GM23338 (cell line): ENCODE data around the gene GRIK1. TPM values are rescaled to one million over a fixed set of nuclear protein-coding genes. Genes with fewer than 3 reads are reported as not detected.

Experiments used
- ATAC-seq: fragments of 200-7000 bp; cut with Tn5 transposase; 3 replicates; pipeline ENCODE4 v1.9.1; 2020
- DNase-seq: peaks from one replicate; pipeline ENCODE4 v3.0.0-alpha.2; 2015; ENCODE audit warnings: low spot score
- H2AFZ ChIP-seq: fragments of 200-600 bp; sonication (generic); 2 replicates; pipeline ENCODE4 v1.8.0; 2016; ENCODE audit warnings: antibody characterized with exemption, mild to moderate bottlenecking, moderate library complexity
- H3F3A ChIP-seq: fragments of 200-600 bp; sonication (generic); replicated peaks from 2 replicates; pipeline ENCODE4 v1.8.0; 2017; ENCODE audit warnings: antibody characterized with exemption, mixed run types, low read depth
- H3K27ac ChIP-seq: fragments of 200-600 bp; sonication (generic); 2 replicates; pipeline ENCODE4 v1.6.1; 2016; ENCODE audit warnings: low read depth
- H3K27me3 ChIP-seq: fragments of 200-600 bp; sonication (generic); 2 replicates; pipeline ENCODE4 v1.8.0; 2016; ENCODE audit warnings: mild to moderate bottlenecking, mixed run types, moderate library complexity; ENCODE audit not compliant: insufficient read depth
- H3K36me3 ChIP-seq: fragments of 200-600 bp; sonication (generic); 2 replicates; pipeline ENCODE4 v1.8.0; 2016; ENCODE audit warnings: mild to moderate bottlenecking; ENCODE audit not compliant: insufficient read depth
- H3K4me1 ChIP-seq: fragments of 200-600 bp; sonication (generic); 2 replicates; pipeline ENCODE4 v1.8.0; 2016; ENCODE audit warnings: mild to moderate bottlenecking, moderate library complexity; ENCODE audit not compliant: insufficient read depth
- H3K4me2 ChIP-seq: fragments of 200-600 bp; sonication (generic); 2 replicates; pipeline ENCODE4 v1.7.1; 2017; ENCODE audit warnings: mixed run types
- H3K4me3 ChIP-seq: fragments of 200-600 bp; sonication (generic); 2 replicates; pipeline ENCODE4 v1.6.1; 2016; ENCODE audit warnings: mixed run types
- H3K79me2 ChIP-seq: fragments of 200-600 bp; sonication (generic); replicated peaks from 2 replicates; pipeline ENCODE4 v1.8.0; 2017; ENCODE audit warnings: mild to moderate bottlenecking; ENCODE audit not compliant: insufficient read depth
- H3K9me2 ChIP-seq: fragments of 200-600 bp; sonication (generic); 2 replicates; pipeline ENCODE4 v1.8.0; 2017; ENCODE audit not compliant: insufficient read depth
- H4K20me1 ChIP-seq: fragments of 200-600 bp; sonication (generic); replicated peaks from 2 replicates; pipeline ENCODE4 v1.8.0; 2017; ENCODE audit warnings: mild to moderate bottlenecking; ENCODE audit not compliant: insufficient read depth
- H3K27ac Mint-ChIP-seq: 2 replicates; pipeline ENCODE4 v1.8.0; 2020; ENCODE audit warnings: inconsistent platforms, mild to moderate bottlenecking, moderate library complexity, mixed read lengths
- H3K27me3 Mint-ChIP-seq: 3 replicates; pipeline ENCODE4 v1.8.0; 2022; ENCODE audit warnings: low read depth, mild to moderate bottlenecking, moderate library complexity, mixed read lengths, inconsistent platforms; ENCODE audit not compliant: insufficient read depth, poor library complexity
- H3K36me3 Mint-ChIP-seq: 3 replicates; pipeline ENCODE4 v1.8.0; 2021; ENCODE audit warnings: low read depth, mild to moderate bottlenecking, inconsistent platforms, moderate library complexity, mixed read lengths
- H3K4me1 Mint-ChIP-seq: 3 replicates; pipeline ENCODE4 v1.8.0; 2020; ENCODE audit warnings: mild to moderate bottlenecking, inconsistent platforms, mixed read lengths
- H3K4me3 Mint-ChIP-seq: 3 replicates; pipeline ENCODE4 v1.8.0; 2021; ENCODE audit warnings: moderate library complexity, mild to moderate bottlenecking, inconsistent platforms, mixed read lengths
- H3K9me3 Mint-ChIP-seq: 3 replicates; pipeline ENCODE4 v1.8.0; 2020; ENCODE audit warnings: moderate library complexity, mild to moderate bottlenecking, inconsistent platforms, mixed read lengths
- CTCF ChIP-seq, 2 experiments: fragments of 200-600 bp in 1 of 2; sonication (generic) in 1 of 2; conservative IDR thresholded peaks; 2 replicates each; pipeline versions ENCODE4 v1.5.1 to v1.6.1; 2016 to 2017; ENCODE audit warnings: antibody characterized with exemption in 2 of 2, low read depth in 2 of 2, mild to moderate bottlenecking in 2 of 2, moderate library complexity in 1 of 2
- JUNB ChIP-seq: IDR thresholded peaks from one replicate; pipeline ENCODE4 v1.6.1; 2016; ENCODE audit warnings: antibody characterized with exemption; ENCODE audit not compliant: unreplicated experiment
- POLR2AphosphoS5 ChIP-seq: IDR thresholded peaks from 2 replicates; pipeline ENCODE4 v1.6.1; 2016; ENCODE audit warnings: antibody characterized with exemption, low read depth
- REST ChIP-seq: IDR thresholded peaks from one replicate; pipeline ENCODE4 v1.6.1; 2018; ENCODE audit warnings: antibody characterized with exemption; ENCODE audit not compliant: unreplicated experiment
- STAT1 ChIP-seq: IDR thresholded peaks from one replicate; pipeline ENCODE4 v1.6.1; 2016; ENCODE audit warnings: antibody characterized with exemption; ENCODE audit not compliant: unreplicated experiment
- ZNF114 ChIP-seq: fragments of 250-450 bp; sonication (Bioruptor Pico); IDR thresholded peaks from 2 replicates; pipeline ENCODE4 v1.5.0; 2020; ENCODE audit warnings: mild to moderate bottlenecking, moderate library complexity
- ZNF331 ChIP-seq: fragments of 250-450 bp; sonication (Bioruptor Pico); IDR thresholded peaks from 2 replicates; pipeline ENCODE4 v1.5.0; 2020; ENCODE audit warnings: low read depth, mild to moderate bottlenecking, moderate library complexity
- polyA plus RNA-seq: library from polyadenylated mRNA; unstranded; fragments of >200 nt; fragmentation: Nextera tagmentation; extraction: Ambion mirVana; gene quantifications from 2 replicates; pipeline ENCODE4 v1.2.1, GENCODE V29; 2016
- total RNA-seq: library from RNA; depleted of rRNA; stranded (reverse); fragments of >200 nt; shearing (Covaris generic); gene quantifications from 2 replicates; pipeline ENCODE4 v1.2.3, GENCODE V29; 2014

Gene GRIK1
- total and polyA plus RNA-seq, 2 experiments from 2014 or later = 0.18 to 0.42 TPM

GRCh38 chr21:29673096-29673610 is 266.6 kb downstream of the GRIK1 start (continued):
- TF ChIP-seq REST (no peak), ZNF331 (CRISPR knock-in tag) (no peak), POLR2AphosphoS5 (no peak), JUNB (no peak), ZNF114 (CRISPR knock-in tag) (no peak)

GRCh38 chr21:29671728-29672127 is 268.1 kb downstream of the GRIK1 start:
- no peak overlapping the region for H3K4me3 Mint-ChIP-seq
- ATAC-seq (peak; percentile 40; the same call in 2 of the 3 replicates), DNase-seq (peak; percentile 19)
- no peaks in the 10 kb centered on the region for H3K27me3 Mint-ChIP-seq
- H4K20me1 ChIP-seq = no peaks in the 10 kb centered on the region
- no peak overlapping the region for H3K27ac Mint-ChIP-seq
- no peaks in the 10 kb centered on the region for H3F3A ChIP-seq
- H3K27ac ChIP-seq = no peak overlapping the region
- H2AFZ ChIP-seq = no peak overlapping the region
- H3K36me3 Mint-ChIP-seq = no peaks in the 10 kb centered on the region
- H3K4me2 ChIP-seq = no peak overlapping the region
- TF ChIP-seq CTCF (conservative IDR thresholded peaks at IDR 0.05; ENCODE audit: low read depth in 2 of 2) = peak; percentile 27 to 47
- TF ChIP-seq STAT1 = no peak
- no peak for TF ChIP-seq REST
- H3K9me2 ChIP-seq = peaks cover 10% of the 10 kb centered on the region
- H3K4me1 Mint-ChIP-seq = peaks cover 32% of the 10 kb centered on the region; the same call in 2 of the 3 replicates
- H3K36me3 ChIP-seq = no peaks in the 10 kb centered on the region
- H3K79me2 ChIP-seq = no peaks in the 10 kb centered on the region
- no peaks in the 10 kb centered on the region for H3K9me3 Mint-ChIP-seq
- no peaks in the 10 kb centered on the region for H3K27me3 ChIP-seq
- peaks cover 26% of the 10 kb centered on the region for H3K4me1 ChIP-seq
- H3K4me3 ChIP-seq = no peak overlapping the region
